Panc1 (cell line): ENCODE measurements around the gene MAP3K12.

Experiments
- CTCF ChIP-seq: fragments of 450-650 bp; IDR thresholded peaks from 2 replicates; pipeline ENCODE4 v1.5.1; 2017; ENCODE audit warnings: mild to moderate bottlenecking
- POLR2AphosphoS5 ChIP-seq: IDR thresholded peaks from 2 replicates; pipeline ENCODE4 v1.6.1; 2012; ENCODE audit warnings: mild to moderate bottlenecking, low read depth, low read length, moderate library complexity
- REST ChIP-seq, 2 experiments: IDR thresholded peaks; 2 replicates each; pipeline ENCODE4 v1.6.1; 2011 to 2012; ENCODE audit warnings: low read depth in 2 of 2, control low read depth in 1 of 2, low read length in 1 of 2, mild to moderate bottlenecking in 1 of 2, moderate library complexity in 1 of 2; ENCODE audit not compliant: insufficient read depth in 1 of 2
- TCF7L2 ChIP-seq: IDR thresholded peaks from 2 replicates; pipeline ENCODE4 v1.6.1; 2011; ENCODE audit warnings: mild to moderate bottlenecking, low read depth, low read length, inconsistent platforms

DNA sequence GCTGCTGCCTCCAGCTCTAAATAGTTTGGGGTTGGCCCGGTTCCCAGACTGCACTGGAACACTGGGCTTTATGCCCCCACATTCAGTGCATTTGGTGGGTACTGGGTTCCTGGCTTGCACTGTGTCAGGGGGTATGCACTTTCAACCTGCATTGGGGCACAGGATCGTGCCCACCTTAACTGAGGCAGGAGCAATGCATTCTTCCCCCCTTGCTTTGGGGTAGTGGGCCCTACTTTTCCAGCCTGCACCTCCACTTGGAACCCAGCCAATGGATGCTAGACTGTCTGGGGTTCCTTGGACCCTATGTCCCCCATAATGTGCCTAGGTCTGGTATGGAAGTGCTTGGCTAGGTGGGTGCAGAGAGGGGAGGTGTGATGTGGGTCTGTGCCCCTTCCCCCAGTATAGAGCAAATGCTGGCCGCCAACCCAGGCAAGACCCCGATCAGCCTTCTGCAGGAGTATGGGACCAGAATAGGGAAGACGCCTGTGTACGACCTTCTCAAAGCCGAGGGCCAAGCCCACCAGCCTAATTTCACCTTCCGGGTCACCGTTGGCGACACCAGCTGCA, 2.4 kb upstream of the MAP3K12 start:
- TF ChIP-seq CTCF (no peak), REST (IDR thresholded peaks at IDR 0.05; ENCODE audit: insufficient read depth in 1 of 2, low read depth in 2 of 2, low read length in 1 of 2) (no peak), TCF7L2 (no peak), POLR2AphosphoS5 (peak; percentile 18; the same call in 1 of the 2 replicates)
